ENCODE results near the gene HID1. TPM values are rescaled to one million over a fixed set of nuclear protein-coding genes. Genes with fewer than 3 reads are reported as not detected.

HID1 gene
- total RNA-seq, 1 donor from 2014 or later = 36.6 TPM

- H3K27me3 Mint-ChIP-seq = peaks cover 20% of the 10 kb centered on the region
- H3K27ac Mint-ChIP-seq = no peak overlapping the region
- TF ChIP-seq CTCF (conservative IDR thresholded peaks at IDR 0.05) = no peak
- DNase-seq (ENCODE audit: extremely low spot score, unreplicated experiment) = no peak
- H3K4me3 Mint-ChIP-seq = no peak overlapping the region
- no peaks in the 10 kb centered on the region for H3K9me3 Mint-ChIP-seq
- H3K4me1 Mint-ChIP-seq (ENCODE audit: unreplicated experiment) = no peaks in the 10 kb centered on the region
- H3K36me3 Mint-ChIP-seq = no peaks in the 10 kb centered on the region
These were observed 22.4 kb downstream of the HID1 start for GRCh38 chr17:74950207-74950606.

- H3K4me1 Mint-ChIP-seq (ENCODE audit: unreplicated experiment) = no peaks in the 10 kb centered on the region
- no peak for TF ChIP-seq CTCF (conservative IDR thresholded peaks at IDR 0.05)
- no peak overlapping the region for H3K27ac Mint-ChIP-seq
These were observed 23.0 kb downstream of the HID1 start for GRCh38 chr17:74949455-74950115.

DNA sequence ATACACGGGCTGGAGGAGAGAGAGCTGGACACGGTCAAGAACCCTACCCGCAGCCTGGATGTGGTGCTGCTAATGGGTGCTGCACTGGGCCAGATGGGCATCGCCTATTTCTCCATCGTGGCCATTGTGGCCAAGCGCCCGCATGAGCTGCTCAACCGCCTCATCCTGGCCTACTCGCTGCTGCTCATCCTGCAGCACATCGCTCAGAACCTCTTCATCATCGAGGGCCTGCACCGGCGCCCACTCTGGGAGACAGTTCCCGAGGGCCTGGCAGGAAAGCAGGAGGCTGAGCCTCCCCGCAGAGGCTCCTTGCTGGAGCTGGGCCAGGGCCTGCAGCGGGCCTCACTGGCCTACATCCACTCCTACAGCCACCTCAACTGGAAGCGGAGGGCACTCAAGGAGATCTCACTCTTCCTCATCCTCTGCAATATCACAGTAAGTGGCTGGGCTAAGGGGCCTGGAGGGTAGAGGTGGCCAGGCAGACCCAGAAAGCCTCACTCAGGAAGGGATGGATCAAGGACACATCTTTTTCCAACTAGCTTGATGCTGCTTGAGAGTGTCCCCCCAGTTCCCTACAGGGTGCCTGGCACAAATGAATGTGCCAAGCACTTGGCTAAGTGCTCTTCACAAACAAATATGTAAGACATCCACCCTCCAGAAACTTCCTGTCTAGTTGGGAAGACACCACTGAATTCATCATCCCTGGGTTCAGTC lies 25.4 kb downstream of the HID1 start:
- no peaks in the 10 kb centered on the region for H3K36me3 Mint-ChIP-seq

More at GRCh38 chr17:74949455-74950115, 23.0 kb downstream of the HID1 start:
- no peak overlapping the region for H3K4me3 Mint-ChIP-seq
- H3K36me3 Mint-ChIP-seq = no peaks in the 10 kb centered on the region
- H3K9me3 Mint-ChIP-seq = no peaks in the 10 kb centered on the region
- peaks cover 24% of the 10 kb centered on the region for H3K27me3 Mint-ChIP-seq
- no peak for DNase-seq (ENCODE audit: extremely low spot score, unreplicated experiment)

DNA sequence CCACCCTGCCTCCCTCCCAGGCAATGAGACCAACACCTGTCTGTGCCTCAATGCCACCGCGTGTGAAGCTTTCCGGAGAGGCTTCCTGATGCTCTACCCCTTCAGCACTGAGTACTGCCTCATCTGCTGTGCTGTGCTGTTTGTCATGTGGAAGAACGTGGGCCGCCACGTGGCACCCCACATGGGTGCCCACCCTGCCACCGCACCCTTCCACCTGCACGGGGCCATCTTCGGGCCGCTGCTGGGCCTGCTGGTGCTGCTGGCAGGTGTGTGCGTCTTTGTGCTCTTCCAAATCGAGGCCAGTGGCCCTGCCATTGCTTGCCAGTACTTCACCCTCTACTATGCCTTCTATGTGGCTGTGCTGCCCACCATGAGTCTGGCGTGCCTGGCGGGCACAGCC lies 25.9 kb downstream of the HID1 start:
- H3K9me3 Mint-ChIP-seq = no peaks in the 10 kb centered on the region
- H3K27me3 Mint-ChIP-seq = peaks cover 51% of the 10 kb centered on the region

More for the DNA sequence above, 25.4 kb downstream of the HID1 start:
- no peak for DNase-seq (ENCODE audit: extremely low spot score, unreplicated experiment)
- Mint-ChIP-seq H3K27ac (peak overlapping the region; percentile 56), H3K4me3 (no peak overlapping the region), H3K9me3 (no peaks in the 10 kb centered on the region), H3K4me1 (ENCODE audit: unreplicated experiment) (no peaks in the 10 kb centered on the region), H3K27me3 (peaks cover 46% of the 10 kb centered on the region)
- no peak for TF ChIP-seq CTCF (conservative IDR thresholded peaks at IDR 0.05)

DNA sequence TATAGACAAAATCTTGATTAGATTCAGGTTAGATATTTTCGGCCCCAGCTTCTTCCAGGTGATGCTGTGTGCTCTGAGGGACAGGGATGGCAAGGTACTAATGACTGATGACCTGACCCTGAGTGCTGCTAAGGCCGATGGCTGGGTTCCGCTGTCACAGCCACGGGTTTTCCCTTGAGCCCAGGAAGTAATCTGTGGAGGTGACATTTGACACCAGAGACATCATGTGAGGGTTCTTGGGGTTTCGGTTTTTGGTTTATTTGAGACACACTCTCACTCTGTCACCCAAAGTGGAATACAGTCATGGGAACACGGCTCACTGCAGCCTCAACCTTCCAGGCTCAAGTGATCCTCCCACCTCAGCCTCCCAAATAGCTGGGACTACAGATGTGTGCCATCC lies 27.0 kb downstream of the HID1 start:
- no peak for TF ChIP-seq CTCF (conservative IDR thresholded peaks at IDR 0.05)
- no peaks in the 10 kb centered on the region for H3K36me3 Mint-ChIP-seq
- H3K4me1 Mint-ChIP-seq (ENCODE audit: unreplicated experiment) = no peaks in the 10 kb centered on the region
- DNase-seq (ENCODE audit: extremely low spot score, unreplicated experiment) = no peak
- peak overlapping the region; percentile 69 for H3K27ac Mint-ChIP-seq
- no peaks in the 10 kb centered on the region for H3K9me3 Mint-ChIP-seq
- peaks cover 57% of the 10 kb centered on the region for H3K27me3 Mint-ChIP-seq
- no peak overlapping the region for H3K4me3 Mint-ChIP-seq

More for the DNA sequence above, 25.9 kb downstream of the HID1 start:
- no peak for TF ChIP-seq CTCF (conservative IDR thresholded peaks at IDR 0.05)
- Mint-ChIP-seq H3K4me3 (no peak overlapping the region), H3K27ac (no peak overlapping the region), H3K4me1 (ENCODE audit: unreplicated experiment) (no peaks in the 10 kb centered on the region), H3K36me3 (no peaks in the 10 kb centered on the region)
- no peak for DNase-seq (ENCODE audit: extremely low spot score, unreplicated experiment)

All from type B pancreatic cell (in vitro differentiated cells).